Activated T-helper 1 cell treated with anti-CD3 and anti-CD28 coated beads, Interleukin-2, amount 50 U/mL, for 16 hours (primary cell): ENCODE results near the gene UBXN7.
"Not testable (repeated sequence)": the region's sequence is repeated elsewhere in the genome, so short reads cannot be mapped to it uniquely, and the experiment has no call there.

ENCODE experiments used
- DNase-seq, 2 donors: peaks; one replicate each; pipeline ENCODE4 v3.0.0-alpha.2; 2020; ENCODE audit warnings: low read depth in 1 of 2, low spot score in 1 of 2

The UBXN7 gene

GRCh38 chr3:196432137-196432879 lies at the start of gene UBXN7:
Gene UBXN7 (minus strand): TSS chr3:196432427. CDS start chr3:196432399, 28 bp downstream.
- DNase-seq: peak; percentile 95 to 96

GRCh38 chr3:196477678-196478077 lies 45.5 kb upstream of the UBXN7 start:
- DNase-seq: no peak

- DNase-seq: no peak
These were observed 40.1 kb upstream of the UBXN7 start for GRCh38 chr3:196472286-196472685.

- no peak for DNase-seq
These were observed 39.3 kb upstream of the UBXN7 start for GRCh38 chr3:196471551-196471950.

GRCh38 chr3:196470182-196470581 lies 38.0 kb upstream of the UBXN7 start:
- DNase-seq: not testable (repeated sequence)

GRCh38 chr3:196463804-196464203 lies 31.6 kb upstream of the UBXN7 start:
- no peak for DNase-seq

- DNase-seq: no peak
These were observed 31.2 kb upstream of the UBXN7 start for GRCh38 chr3:196463478-196463756.

GRCh38 chr3:196462680-196463477 lies 30.7 kb upstream of the UBXN7 start:
- DNase-seq: not testable (repeated sequence)

GRCh38 chr3:196458063-196458462 lies 25.8 kb upstream of the UBXN7 start:
- no peak for DNase-seq

GRCh38 chr3:196457470-196457869 lies 25.2 kb upstream of the UBXN7 start:
- not testable (repeated sequence) for DNase-seq

GRCh38 chr3:196454935-196455334 lies 22.7 kb upstream of the UBXN7 start:
- no peak for DNase-seq

GRCh38 chr3:196445391-196445790 lies 13.2 kb upstream of the UBXN7 start:
- not testable (repeated sequence) for DNase-seq

GRCh38 chr3:196444500-196444894 lies 12.3 kb upstream of the UBXN7 start:
- DNase-seq: no peak

- DNase-seq: no peak
These were observed 8.5 kb upstream of the UBXN7 start for GRCh38 chr3:196440696-196441095.

- DNase-seq: no peak
These were observed 7.9 kb upstream of the UBXN7 start for GRCh38 chr3:196440041-196440537.

GRCh38 chr3:196431181-196432136 lies 768 bp downstream of the UBXN7 start:
- no peak for DNase-seq

GRCh38 chr3:196428041-196428440 lies 4.2 kb downstream of the UBXN7 start:
- DNase-seq: no peak

GRCh38 chr3:196424421-196424820 lies 7.8 kb downstream of the UBXN7 start:
- not testable (repeated sequence) for DNase-seq

GRCh38 chr3:196423044-196423781 lies 9.0 kb downstream of the UBXN7 start:
- DNase-seq: no peak

GRCh38 chr3:196421668-196422067 lies 10.6 kb downstream of the UBXN7 start:
- not testable (repeated sequence) for DNase-seq

GRCh38 chr3:196419386-196419785 lies 12.8 kb downstream of the UBXN7 start:
- no peak for DNase-seq
